Keratinocyte (primary cell): ENCODE measurements around the gene BRSK2. TPM values are rescaled to one million over a fixed set of nuclear protein-coding genes. Genes with fewer than 3 reads are reported as not detected.

Experiments used
- DNase-seq: peaks from one replicate; pipeline ENCODE4 v3.0.0-alpha.2; 2011; ENCODE audit warnings: low read depth, missing footprints, low spot score
- FAIRE-seq: peaks from 2 replicates; lab custom pipeline; 2011; peaks lifted over from hg19 to GRCh38; lab: Jason Lieb, UNC
- H2AFZ ChIP-seq: 2 replicates; pipeline ENCODE4 v1.6.0; 2012; ENCODE audit warnings: low read length, control low read depth, inconsistent platforms; ENCODE audit not compliant: control insufficient read depth
- H3K27ac ChIP-seq: 2 replicates; pipeline ENCODE4 v1.5.1; 2011; ENCODE audit warnings: low read length; ENCODE audit not compliant: control insufficient read depth, insufficient read depth
- H3K27me3 ChIP-seq: 3 replicates; pipeline ENCODE4 v1.6.0; 2011; ENCODE audit warnings: low read length; ENCODE audit not compliant: control insufficient read depth, insufficient read depth; ENCODE audit errors: extremely low read depth
- H3K36me3 ChIP-seq, 2 experiments: 2 replicates in 1 of 2; 3 replicates in 1 of 2; pipeline ENCODE4 v1.5.1; 2011; ENCODE audit warnings: low read length in 2 of 2, mild to moderate bottlenecking in 1 of 2; ENCODE audit not compliant: control insufficient read depth in 2 of 2, insufficient read depth in 2 of 2; ENCODE audit errors: extremely low read depth in 1 of 2
- H3K4me1 ChIP-seq: 3 replicates; pipeline ENCODE4 v1.5.1; 2011; ENCODE audit warnings: low read length; ENCODE audit not compliant: control insufficient read depth, insufficient read depth; ENCODE audit errors: extremely low read depth
- H3K4me2 ChIP-seq: 3 replicates; pipeline ENCODE4 v1.6.0; 2011; ENCODE audit warnings: low read depth, low read length; ENCODE audit not compliant: control insufficient read depth, insufficient read depth; ENCODE audit errors: extremely low read depth
- H3K4me3 ChIP-seq, 3 experiments: fragments of 200-600 bp in 1 of 3; sonication (generic) in 1 of 3; 2 replicates in 2 of 3; 3 replicates in 1 of 3; pipeline ENCODE4 v1.5.1; 2011 to 2016; ENCODE audit warnings: low read length in 3 of 3, mild to moderate bottlenecking in 3 of 3, control low read depth in 2 of 3, inconsistent platforms in 1 of 3, low read depth in 1 of 3, mixed read lengths in 1 of 3, mixed run types in 1 of 3, moderate library complexity in 1 of 3; ENCODE audit not compliant: control insufficient read depth in 2 of 3, insufficient read depth in 2 of 3; ENCODE audit errors: extremely low read depth in 1 of 3
- H3K79me2 ChIP-seq: 2 replicates; pipeline ENCODE4 v1.6.0; 2012; ENCODE audit warnings: low read length; ENCODE audit not compliant: control insufficient read depth, insufficient read depth
- H3K9ac ChIP-seq: 3 replicates; pipeline ENCODE4 v1.6.0; 2011; ENCODE audit warnings: low read length; ENCODE audit not compliant: control insufficient read depth, insufficient read depth; ENCODE audit errors: extremely low read depth
- H3K9me1 ChIP-seq: 3 replicates; pipeline ENCODE4 v1.6.0; 2011; ENCODE audit warnings: low read length; ENCODE audit not compliant: control insufficient read depth, insufficient read depth; ENCODE audit errors: extremely low read depth
- H3K9me3 ChIP-seq: 2 replicates; pipeline ENCODE4 v1.5.1; 2012; ENCODE audit warnings: low read depth, low read length; ENCODE audit not compliant: control insufficient read depth
- H4K20me1 ChIP-seq: 3 replicates; pipeline ENCODE4 v1.6.0; 2011; ENCODE audit warnings: low read length; ENCODE audit not compliant: control insufficient read depth, insufficient read depth; ENCODE audit errors: extremely low read depth
- EZH2 ChIP-seq: IDR thresholded peaks from one replicate; pipeline ENCODE4 v1.6.1; 2012; ENCODE audit warnings: inconsistent platforms, mild to moderate bottlenecking, low read length, moderate library complexity
- dilution Hi-C: fragments of 300-500 bp; cut with MboI; formaldehyde crosslinking; loops from one replicate; pipeline ENCODE4 v1.7.0; 2020; ENCODE audit warnings: low sequenced_read_pairs; ENCODE audit not compliant: extremely low pct_ligation_motif_present
- polyA plus RNA-seq, 5 experiments: library from polyadenylated mRNA; depleted of rRNA in 3 of 5; stranded (reverse) in 3 of 5; stranded (forward) in 1 of 5; unstranded in 1 of 5; fragments of >200 nt; gene quantifications; 1 replicate in 1 of 5; 2 replicates in 3 of 5; 3 replicates in 1 of 5; pipeline versions ENCODE4 v1.2.1 to v1.2.3, GENCODE V29; 2011 to 2012; ENCODE audit warnings: missing spikeins in 2 of 5, low read depth in 1 of 5, low replicate concordance in 1 of 5
- TF ChIP-seq, protein P1 (sequence below), 3 experiments: IDR thresholded peaks in 1 of 3; conservative IDR thresholded peaks in 1 of 3; optimal IDR thresholded peaks in 1 of 3; 2 replicates in 2 of 3; 3 replicates in 1 of 3; pipeline versions ENCODE3 to v1.5.1; 2011; ENCODE audit warnings: low read length in 3 of 3, mild to moderate bottlenecking in 3 of 3, moderate library complexity in 2 of 3, control low read depth in 1 of 3, inconsistent platforms in 1 of 3; ENCODE audit not compliant: insufficient read depth in 2 of 3; ENCODE audit errors: extremely low read depth in 1 of 3

BRSK2 gene
- polyA plus RNA-seq, 1 donor (not counting 4 experiments of a cell fraction or from before 2014, with no cell fraction given) = 0.09 TPM

DNA sequence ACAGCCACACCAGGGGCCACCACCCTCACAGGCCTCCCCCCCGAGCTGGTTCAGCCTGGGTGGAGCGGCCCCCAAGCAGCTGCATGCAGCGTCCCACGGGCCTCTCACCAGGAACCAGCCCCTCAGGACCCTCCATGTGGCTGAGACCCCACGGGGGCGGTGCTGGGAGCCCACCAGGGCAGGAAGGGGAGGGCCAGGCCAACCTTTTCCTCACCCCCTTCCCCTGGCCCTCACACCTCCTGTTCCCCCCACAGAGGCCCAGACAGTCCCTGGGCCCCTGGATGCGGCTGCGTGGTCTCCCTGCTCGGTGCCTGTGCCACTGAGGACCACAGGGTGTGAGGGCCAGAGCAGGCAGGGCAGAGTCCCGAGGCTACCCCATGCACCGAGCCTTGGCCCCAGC is 50.3 kb downstream of the BRSK2 start:
- no peak overlapping the region for H3K4me2 ChIP-seq
- H3K9me1 ChIP-seq = no peaks in the 10 kb centered on the region
- no peaks in the 10 kb centered on the region for H3K9me3 ChIP-seq
- no peak overlapping the region for H3K27ac ChIP-seq
- DNase-seq = no peak
- no peak overlapping the region for H3K9ac ChIP-seq
- H3K36me3 ChIP-seq = no peaks in the 10 kb centered on the region
- TF ChIP-seq, protein P1, sequence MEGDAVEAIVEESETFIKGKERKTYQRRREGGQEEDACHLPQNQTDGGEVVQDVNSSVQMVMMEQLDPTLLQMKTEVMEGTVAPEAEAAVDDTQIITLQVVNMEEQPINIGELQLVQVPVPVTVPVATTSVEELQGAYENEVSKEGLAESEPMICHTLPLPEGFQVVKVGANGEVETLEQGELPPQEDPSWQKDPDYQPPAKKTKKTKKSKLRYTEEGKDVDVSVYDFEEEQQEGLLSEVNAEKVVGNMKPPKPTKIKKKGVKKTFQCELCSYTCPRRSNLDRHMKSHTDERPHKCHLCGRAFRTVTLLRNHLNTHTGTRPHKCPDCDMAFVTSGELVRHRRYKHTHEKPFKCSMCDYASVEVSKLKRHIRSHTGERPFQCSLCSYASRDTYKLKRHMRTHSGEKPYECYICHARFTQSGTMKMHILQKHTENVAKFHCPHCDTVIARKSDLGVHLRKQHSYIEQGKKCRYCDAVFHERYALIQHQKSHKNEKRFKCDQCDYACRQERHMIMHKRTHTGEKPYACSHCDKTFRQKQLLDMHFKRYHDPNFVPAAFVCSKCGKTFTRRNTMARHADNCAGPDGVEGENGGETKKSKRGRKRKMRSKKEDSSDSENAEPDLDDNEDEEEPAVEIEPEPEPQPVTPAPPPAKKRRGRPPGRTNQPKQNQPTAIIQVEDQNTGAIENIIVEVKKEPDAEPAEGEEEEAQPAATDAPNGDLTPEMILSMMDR (optimal IDR thresholded peaks at IDR 0.05 in 1 of 3, IDR thresholded peaks at IDR 0.05 in 1 of 3, conservative IDR thresholded peaks at IDR 0.05 in 1 of 3; ENCODE audit: extremely low read depth in 1 of 3, insufficient read depth in 2 of 3, low read length in 3 of 3) = no peak
- no peak for TF ChIP-seq EZH2
- dilution Hi-C loops = no loop called here
- H2AFZ ChIP-seq = no peak overlapping the region
- FAIRE-seq = no peak
- H3K27me3 ChIP-seq = peaks cover 27% of the 10 kb centered on the region
- no peak overlapping the region for H3K4me3 ChIP-seq
- no peaks in the 10 kb centered on the region for H3K79me2 ChIP-seq
- H3K4me1 ChIP-seq = no peaks in the 10 kb centered on the region
- H4K20me1 ChIP-seq = no peaks in the 10 kb centered on the region

DNA sequence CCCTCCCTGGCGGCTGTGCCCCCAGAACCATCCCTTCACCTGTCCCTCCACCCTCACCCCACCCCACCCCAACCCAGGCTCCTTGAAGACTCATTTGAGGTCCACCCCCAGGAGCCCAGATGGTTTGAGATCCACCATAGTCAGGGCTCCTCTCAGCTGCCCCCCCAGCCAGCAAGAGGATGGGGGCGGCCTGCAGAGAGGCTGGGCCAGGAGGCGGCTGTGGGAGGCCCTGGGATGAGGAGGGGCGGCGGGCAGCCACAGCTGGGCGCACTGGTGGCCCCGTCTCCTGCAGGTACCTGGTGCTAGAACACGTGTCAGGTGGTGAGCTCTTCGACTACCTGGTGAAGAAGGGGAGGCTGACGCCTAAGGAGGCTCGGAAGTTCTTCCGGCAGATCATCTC is 50.8 kb downstream of the BRSK2 start:
- H2AFZ ChIP-seq = no peak overlapping the region

DNA sequence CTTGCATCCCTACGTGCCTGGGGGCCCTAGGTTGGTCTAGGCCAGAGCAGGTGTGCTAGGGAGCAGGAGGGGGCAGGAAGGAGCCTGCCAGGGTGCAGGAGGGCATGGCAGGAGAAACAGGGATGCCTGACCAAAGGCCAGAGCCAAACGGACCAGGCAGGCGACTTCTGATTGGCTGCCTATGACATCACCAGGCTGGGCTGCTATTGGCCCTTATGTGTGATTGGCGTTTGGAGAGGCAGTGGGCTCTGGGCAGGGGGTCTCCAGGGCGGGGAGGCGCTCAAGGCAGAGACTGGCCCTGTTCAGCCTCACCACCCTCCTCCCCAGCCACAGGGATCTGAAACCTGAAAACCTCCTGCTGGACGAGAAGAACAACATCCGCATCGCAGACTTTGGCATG is 52.4 kb downstream of the BRSK2 start:
- Histone ChIP-seq H3K4me3 (no peak overlapping the region), H2AFZ (no peak overlapping the region), H3K79me2 (no peaks in the 10 kb centered on the region), H3K4me1 (no peaks in the 10 kb centered on the region), H3K36me3 (no peaks in the 10 kb centered on the region), H3K9me1 (no peaks in the 10 kb centered on the region), H3K27ac (no peak overlapping the region), H3K27me3 (peaks cover 44% of the 10 kb centered on the region), H3K4me2 (no peak overlapping the region), H3K9ac (no peak overlapping the region), H3K9me3 (no peaks in the 10 kb centered on the region), H4K20me1 (no peaks in the 10 kb centered on the region)
- DNase-seq (no peak), FAIRE-seq (no peak)
- dilution Hi-C loops = no loop called here
- TF ChIP-seq, protein P1 (optimal IDR thresholded peaks at IDR 0.05 in 1 of 3, IDR thresholded peaks at IDR 0.05 in 1 of 3, conservative IDR thresholded peaks at IDR 0.05 in 1 of 3; ENCODE audit: extremely low read depth in 1 of 3, insufficient read depth in 2 of 3, low read length in 3 of 3) = no peak

More for the DNA sequence above, 50.8 kb downstream of the BRSK2 start:
- Histone ChIP-seq H3K4me1 (no peaks in the 10 kb centered on the region), H3K9ac (no peak overlapping the region), H4K20me1 (no peaks in the 10 kb centered on the region), H3K9me3 (no peaks in the 10 kb centered on the region), H3K27me3 (peaks cover 31% of the 10 kb centered on the region), H3K36me3 (no peaks in the 10 kb centered on the region), H3K79me2 (no peaks in the 10 kb centered on the region), H3K27ac (no peak overlapping the region), H3K4me3 (no peak overlapping the region), H3K4me2 (no peak overlapping the region), H3K9me1 (no peaks in the 10 kb centered on the region)
- TF ChIP-seq EZH2 = no peak
- no peak for FAIRE-seq
- no peak for DNase-seq
- dilution Hi-C loops = no loop called here
